Measurements from ENCODE around the gene EXOC1L. TPM values are rescaled to one million over a fixed set of nuclear protein-coding genes. Genes with fewer than 3 reads are reported as not detected.
A peak's percentile ranks its signal among the peaks of the same experiment; 100 is the strongest.

EXOC1L gene
- total and polyA plus RNA-seq, 9 of the 15 experiments (the other 6 are each of a cell fraction or from before 2014, with no cell fraction given): 0.38 to 3.9 (median 1.0) TPM; not detected in 1

DNA sequence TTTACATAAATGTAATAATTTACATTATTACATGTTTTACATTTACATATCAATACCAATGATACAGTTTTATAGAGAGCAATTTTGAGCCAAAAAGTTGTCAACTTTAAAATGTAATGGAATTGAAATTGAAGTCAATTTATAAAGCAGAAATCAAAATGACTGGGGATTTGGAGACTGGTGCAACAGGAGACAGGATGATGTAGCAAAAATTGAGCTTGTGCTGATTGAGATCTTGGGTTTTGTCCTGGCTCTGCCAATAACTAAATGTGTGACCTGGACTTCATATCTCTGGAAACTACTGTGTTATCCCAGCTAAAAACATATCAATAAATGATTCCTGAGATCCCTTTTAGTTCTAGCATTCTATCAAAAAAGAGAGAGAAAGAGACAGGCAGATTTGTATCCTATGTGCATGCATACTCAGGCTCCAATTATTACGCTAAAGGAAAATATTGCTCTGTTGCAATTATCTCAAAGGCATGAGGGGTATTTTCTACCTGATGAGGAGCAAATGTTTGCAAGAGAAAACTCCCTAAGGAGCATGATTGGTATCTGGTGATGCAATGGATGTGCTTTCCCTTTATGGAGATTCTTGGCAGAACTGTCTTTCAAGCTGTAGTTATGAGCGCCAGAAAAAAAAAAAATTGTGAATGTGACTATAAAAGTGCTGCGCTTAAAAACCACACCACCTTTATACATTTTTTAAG lies 14.7 kb downstream of the EXOC1L start (continued):
- no peak for TF ChIP-seq SPI1 (IDR thresholded peaks at IDR 0.05; ENCODE audit: borderline replicate concordance, low read depth, low read length)
- no peak for TF ChIP-seq ZNF274 (IDR thresholded peaks at IDR 0.05; ENCODE audit: borderline replicate concordance, low read depth, low read length)

DNA sequence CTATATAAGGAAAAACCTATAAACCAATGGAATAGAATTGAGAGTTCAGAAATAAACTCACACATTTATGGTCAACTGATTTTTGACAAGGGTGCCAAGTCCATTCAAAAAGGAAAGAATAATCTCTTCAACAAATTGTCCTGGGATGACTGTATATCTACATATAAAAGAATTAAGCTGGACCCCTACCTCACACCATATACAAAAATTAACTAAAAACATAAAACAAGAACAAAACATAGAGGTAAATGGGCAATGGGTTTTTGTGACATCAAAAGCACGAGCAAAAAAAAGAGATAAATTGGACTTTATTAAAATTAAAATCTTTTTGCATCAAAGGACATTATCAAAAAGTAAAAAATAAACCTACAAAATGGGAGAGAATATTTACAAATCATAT lies 18.3 kb downstream of the EXOC1L start:
- intact Hi-C loops (cut with micrococcal nuclease): no loop called here
- Histone ChIP-seq H4K20me1 (replicated peaks; ENCODE audit: control insufficient read depth, insufficient read depth, low read length) (no peaks in the 10 kb centered on the region), H3K36me3 (ENCODE audit: control insufficient read depth, insufficient read depth, low read length) (no peaks in the 10 kb centered on the region), H3K4me1 (replicated peaks in 1 of 2; ENCODE audit: control insufficient read depth in 2 of 2, insufficient read depth in 2 of 2, low read length in 2 of 2) (peaks cover 0 to 4% of the 10 kb centered on the region in 2 experiments; a peak in 2 of 5 replicates), H2AFZ (ENCODE audit: low read depth, low read length) (no peak overlapping the region), H3K4me3 (no peak overlapping the region), H3K9me1 (ENCODE audit: control insufficient read depth, insufficient read depth, low read length) (no peaks in the 10 kb centered on the region), H3K79me2 (ENCODE audit: control insufficient read depth, insufficient read depth, low read length) (no peaks in the 10 kb centered on the region), H3K9ac (ENCODE audit: insufficient read depth in 1 of 2, low read depth in 2 of 2, low read length in 2 of 2) (no peak overlapping the region), H3K27ac (ENCODE audit: extremely low read depth, low read depth, low read length) (no peak overlapping the region), H3K4me2 (ENCODE audit: insufficient read depth, low read length) (no peak overlapping the region), H3K9me3 (replicated peaks; ENCODE audit: control insufficient read depth, insufficient read depth, low read depth, low read length) (no peaks in the 10 kb centered on the region; the same call in 1 of the 2 replicates), H3K27me3 (ENCODE audit: control insufficient read depth in 2 of 2, insufficient read depth in 2 of 2, low read length in 2 of 2) (no peaks in the 10 kb centered on the region)
- POLR2A ChIA-PET: no interaction called here
- WGBS (ENCODE audit: insufficient coverage, low coverage, missing lambda C conversion rate): 12% methylated on average over 1 of the region's 1 CpG
- ATAC-seq (no peak), FAIRE-seq (no peak), DNase-seq (ENCODE audit: extremely low read depth in 1 of 4, low spot score in 3 of 4) (no peak)
- BruUV-seq (replicated peaks): no TSS peak
- TF ChIP-seq TRIM24 (IDR thresholded peaks at IDR 0.05) (peak in 1 of 2 experiments; percentile 40; a peak in 2 of 4 replicates), CBX3 (IDR thresholded peaks at IDR 0.05; ENCODE audit: borderline replicate concordance in 1 of 2, low read length in 2 of 2) (peak in 1 of 2 experiments; percentile 96; a peak in 2 of 3 replicates), SLC30A9 (CRISPR knock-in tag; IDR thresholded peaks at IDR 0.05) (no peak), TRIM28 (IDR thresholded peaks at IDR 0.05) (peak; percentile 88; the same call in 1 of the 2 replicates), ETS2 (tag; IDR thresholded peaks at IDR 0.05; ENCODE audit: borderline replicate concordance, poor library complexity, severe bottlenecking) (no peak), CBX1 (IDR thresholded peaks at IDR 0.05; ENCODE audit: low read depth) (no peak), TCF3 (CRISPR knock-in tag; IDR thresholded peaks at IDR 0.05) (no peak), EWSR1 (IDR thresholded peaks at IDR 0.05; ENCODE audit: borderline replicate concordance, low read depth, partially characterized antibody) (no peak), RBM25 (IDR thresholded peaks at IDR 0.05; ENCODE audit: low read depth, low read length, severe bottlenecking) (peak; percentile 69), DPF2 (IDR thresholded peaks at IDR 0.05) (no peak)
- TF ChIP-seq, protein P1, sequence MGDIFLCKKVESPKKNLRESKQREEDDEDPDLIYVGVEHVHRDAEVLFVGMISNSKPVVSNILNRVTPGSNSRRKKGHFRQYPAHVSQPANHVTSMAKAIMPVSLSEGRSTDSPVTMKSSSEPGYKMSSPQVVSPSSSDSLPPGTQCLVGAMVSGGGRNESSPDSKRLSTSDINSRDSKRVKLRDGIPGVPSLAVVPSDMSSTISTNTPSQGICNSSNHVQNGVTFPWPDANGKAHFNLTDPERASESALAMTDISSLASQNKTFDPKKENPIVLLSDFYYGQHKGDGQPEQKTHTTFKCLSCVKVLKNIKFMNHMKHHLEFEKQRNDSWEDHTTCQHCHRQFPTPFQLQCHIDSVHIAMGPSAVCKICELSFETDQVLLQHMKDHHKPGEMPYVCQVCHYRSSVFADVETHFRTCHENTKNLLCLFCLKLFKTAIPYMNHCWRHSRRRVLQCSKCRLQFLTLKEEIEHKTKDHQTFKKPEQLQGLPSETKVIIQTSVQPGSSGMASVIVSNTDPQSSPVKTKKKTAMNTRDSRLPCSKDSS (IDR thresholded peaks at IDR 0.05; ENCODE audit: low read depth, partially characterized antibody): peak; percentile 88
- TF ChIP-seq, protein P2, sequence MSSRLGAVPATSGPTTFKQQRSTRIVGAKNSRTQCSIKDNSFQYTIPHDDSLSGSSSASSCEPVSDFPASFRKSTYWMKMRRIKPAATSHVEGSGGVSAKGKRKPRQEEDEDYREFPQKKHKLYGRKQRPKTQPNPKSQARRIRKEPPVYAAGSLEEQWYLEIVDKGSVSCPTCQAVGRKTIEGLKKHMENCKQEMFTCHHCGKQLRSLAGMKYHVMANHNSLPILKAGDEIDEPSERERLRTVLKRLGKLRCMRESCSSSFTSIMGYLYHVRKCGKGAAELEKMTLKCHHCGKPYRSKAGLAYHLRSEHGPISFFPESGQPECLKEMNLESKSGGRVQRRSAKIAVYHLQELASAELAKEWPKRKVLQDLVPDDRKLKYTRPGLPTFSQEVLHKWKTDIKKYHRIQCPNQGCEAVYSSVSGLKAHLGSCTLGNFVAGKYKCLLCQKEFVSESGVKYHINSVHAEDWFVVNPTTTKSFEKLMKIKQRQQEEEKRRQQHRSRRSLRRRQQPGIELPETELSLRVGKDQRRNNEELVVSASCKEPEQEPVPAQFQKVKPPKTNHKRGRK (tag; IDR thresholded peaks at IDR 0.05): 0 out of 2 replicates have a peak, but pooled peaks have one; percentile 33
- TF ChIP-seq, protein P3, sequence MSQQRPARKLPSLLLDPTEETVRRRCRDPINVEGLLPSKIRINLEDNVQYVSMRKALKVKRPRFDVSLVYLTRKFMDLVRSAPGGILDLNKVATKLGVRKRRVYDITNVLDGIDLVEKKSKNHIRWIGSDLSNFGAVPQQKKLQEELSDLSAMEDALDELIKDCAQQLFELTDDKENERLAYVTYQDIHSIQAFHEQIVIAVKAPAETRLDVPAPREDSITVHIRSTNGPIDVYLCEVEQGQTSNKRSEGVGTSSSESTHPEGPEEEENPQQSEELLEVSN (IDR thresholded peaks at IDR 0.05; ENCODE audit: borderline replicate concordance in 1 of 2, extremely low read depth in 1 of 2, insufficient read depth in 1 of 2, insufficient read length in 1 of 2, low read depth in 1 of 2, low read length in 1 of 2, poor library complexity in 1 of 2, severe bottlenecking in 1 of 2): no peak
- in situ Hi-C loops (cut with MboI): no loop called here
- CTCF ChIA-PET (ENCODE audit: low intra/inter-chr PET ratio): no interaction called here
